ENCODE measurements around the gene TSPAN4.

TSPAN4 gene

GRCh38 chr11:808427-809286 lies 34.0 kb upstream of the TSPAN4 start:
- DNase-seq: no peak

DNA sequence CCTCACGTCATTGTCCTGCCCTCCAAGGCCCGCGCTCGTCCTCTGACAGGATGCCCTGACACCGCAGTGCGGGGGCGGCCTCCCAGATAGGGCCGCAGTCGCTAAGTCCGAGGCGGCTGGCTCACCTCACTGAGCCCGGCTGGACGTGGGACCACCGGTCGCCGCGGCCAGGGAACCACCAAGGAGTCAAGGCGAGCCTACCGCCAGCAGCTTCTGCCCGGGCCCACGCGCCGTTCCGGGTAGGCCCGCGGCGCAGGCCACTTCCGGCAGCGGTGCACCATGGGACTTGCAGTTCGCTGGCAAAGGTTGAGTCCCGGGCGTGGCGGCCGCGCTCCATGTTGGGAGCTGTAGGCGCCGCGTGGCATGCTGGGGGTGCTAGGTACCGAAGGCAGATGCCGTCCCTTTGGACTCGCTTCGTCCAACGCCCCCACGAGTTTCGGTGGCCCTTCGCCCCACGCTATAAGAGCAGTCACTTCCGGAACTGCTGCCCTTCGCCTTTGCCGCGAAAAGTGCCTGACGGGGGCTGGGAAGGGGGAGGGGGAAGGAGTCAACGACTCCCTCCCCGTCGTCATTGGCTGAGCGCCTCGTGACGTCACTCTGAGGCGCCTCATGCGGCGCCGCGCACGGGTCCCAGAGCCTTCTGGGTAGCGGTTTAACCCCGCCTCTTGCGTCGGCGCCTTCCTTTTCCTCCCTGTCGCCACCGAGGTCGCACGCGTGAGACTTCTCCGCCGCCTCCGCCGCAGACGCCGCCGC lies 33.2 kb upstream of the TSPAN4 start, which contains the start of gene RPLP2:
Gene RPLP2 (plus strand): TSS at position 681 of the 753 bp plus-strand sequence. CDS start 268 bp downstream, outside the sequence.
- peak; percentile 96 for DNase-seq

DNA sequence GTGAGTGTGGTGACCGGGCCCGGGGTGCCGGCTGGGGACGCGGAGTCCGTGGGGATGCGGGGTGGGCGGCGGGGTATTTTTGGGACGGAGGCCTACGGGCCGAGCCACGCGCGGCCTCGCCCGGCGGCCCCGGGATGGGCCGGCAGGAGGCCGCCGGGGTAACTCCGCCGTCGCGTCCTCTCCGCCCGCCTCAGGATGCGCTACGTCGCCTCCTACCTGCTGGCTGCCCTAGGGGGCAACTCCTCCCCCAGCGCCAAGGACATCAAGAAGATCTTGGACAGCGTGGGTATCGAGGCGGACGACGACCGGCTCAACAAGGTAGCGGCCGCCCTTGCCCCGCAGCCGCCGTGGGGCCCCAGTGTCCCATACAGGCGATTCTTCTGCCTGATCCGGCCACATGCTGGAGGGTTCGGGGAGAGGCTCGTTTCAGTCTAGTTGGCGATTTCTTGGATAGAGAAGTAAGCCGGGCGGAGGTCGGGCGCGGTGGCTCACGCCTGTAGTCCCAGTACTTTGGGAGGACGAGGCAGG lies 32.5 kb upstream of the TSPAN4 start:
- no peak for DNase-seq

- DNase-seq: no peak
These were observed 31.0 kb upstream of the TSPAN4 start for GRCh38 chr11:811446-812245.

- DNase-seq: no peak
These were observed 30.3 kb upstream of the TSPAN4 start for GRCh38 chr11:812390-812789.

- no peak for DNase-seq
These were observed 29.6 kb upstream of the TSPAN4 start for GRCh38 chr11:813072-813455.

DNA sequence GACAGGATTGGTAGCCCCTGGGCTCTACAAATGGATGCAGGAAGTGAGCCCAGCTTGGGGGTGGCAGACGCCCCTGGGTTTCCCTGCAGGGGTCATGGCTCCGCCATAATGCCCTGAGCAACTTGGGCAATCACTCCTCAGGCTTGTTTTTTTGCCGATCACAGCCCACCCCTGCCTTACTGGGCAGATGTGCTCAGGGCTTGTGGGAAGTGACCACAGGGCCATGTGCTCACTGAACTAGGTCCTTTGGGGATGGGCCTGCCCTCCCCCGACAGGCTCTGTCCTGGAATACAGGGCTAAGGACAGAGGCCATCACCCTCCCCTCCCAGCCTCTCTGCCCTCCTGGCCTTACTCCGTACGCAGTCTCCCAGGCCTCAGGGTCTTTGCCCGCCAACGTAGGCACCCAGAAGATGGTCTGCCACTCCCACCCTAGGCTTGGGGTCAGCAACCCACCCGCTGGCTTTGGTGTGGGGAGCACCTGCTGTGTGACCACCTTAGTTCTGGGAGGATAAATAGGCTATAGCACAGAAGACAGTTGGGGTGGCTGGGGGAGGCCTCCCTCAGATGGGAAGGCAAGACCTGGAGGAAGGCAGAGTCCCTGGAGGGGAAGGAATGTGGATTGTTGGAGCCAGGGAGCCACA lies 29.1 kb upstream of the TSPAN4 start:
- no peak for DNase-seq

DNA sequence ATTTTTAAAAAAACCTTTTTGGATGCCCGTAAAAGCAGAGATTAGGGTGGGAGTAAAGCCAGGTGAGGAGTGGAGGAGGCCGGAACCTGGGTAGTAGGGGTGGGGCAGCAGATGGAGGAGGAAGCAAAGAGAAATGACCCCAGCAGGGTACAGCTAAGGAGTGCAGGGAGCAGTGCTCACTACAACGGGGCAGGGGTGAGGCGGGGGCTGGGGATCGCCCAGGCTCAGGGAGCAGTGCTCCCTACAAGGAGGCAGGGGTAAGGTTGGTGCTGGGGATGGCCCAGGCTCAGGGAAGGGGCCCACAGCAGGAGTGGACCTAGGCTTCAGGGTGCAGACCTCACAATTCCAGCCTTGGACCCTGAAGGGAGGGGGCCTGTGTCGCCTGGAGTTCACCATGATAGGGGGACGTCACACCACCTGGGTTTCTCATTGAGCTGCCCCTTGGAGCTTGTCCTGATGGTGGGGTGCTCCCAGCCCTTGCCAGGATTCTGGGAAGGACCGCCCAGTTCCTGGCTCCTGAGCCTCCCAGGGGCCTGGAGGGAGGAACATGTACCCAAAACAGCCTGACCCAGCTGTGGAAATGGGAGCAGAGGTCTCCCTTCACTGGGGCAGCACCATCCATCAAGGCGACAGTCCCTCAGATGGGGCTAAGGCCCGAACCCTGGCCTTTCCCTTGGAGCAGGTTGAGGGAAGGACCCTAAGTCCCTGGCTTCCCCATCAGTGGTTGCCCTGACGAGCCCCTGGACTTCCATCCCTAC lies 26.8 kb upstream of the TSPAN4 start:
- DNase-seq: no peak

GRCh38 chr11:816433-816779 lies 26.2 kb upstream of the TSPAN4 start:
- DNase-seq: no peak

DNA sequence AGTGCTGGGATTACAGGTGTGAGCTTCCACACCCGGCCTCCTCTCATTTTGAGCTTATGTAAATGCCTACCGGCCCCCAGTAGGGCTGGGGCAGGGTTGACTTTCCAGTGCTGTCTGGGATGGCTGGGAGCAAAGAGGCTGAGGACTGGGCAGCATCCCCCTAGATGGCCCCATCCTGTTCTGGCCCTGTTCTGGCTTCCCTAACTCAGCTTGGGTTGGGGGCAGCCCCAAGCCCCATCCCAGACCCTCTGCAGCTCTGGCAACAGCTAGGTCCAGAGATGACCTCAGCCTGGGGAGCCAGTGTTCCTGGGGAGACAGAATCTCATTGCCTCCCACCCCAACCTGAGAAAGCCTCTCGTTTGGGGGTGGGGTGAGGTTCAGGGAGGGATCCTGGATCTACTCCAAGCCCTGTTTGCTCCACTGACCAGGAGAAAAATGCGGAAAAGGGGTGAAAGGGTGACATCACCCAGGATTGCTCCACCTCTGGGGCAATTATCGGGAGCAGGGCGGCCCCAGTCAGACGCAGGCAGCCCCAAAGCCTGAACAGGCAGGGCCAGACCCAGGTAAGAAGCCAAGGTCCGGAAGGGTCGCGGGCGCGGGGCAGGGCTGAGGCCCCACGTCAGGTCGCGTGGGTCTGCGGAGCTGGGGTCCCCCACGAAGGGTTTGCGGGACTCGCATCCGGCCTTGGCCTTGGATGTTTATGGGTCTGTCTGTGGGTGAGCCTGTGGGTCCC lies 24.1 kb upstream of the TSPAN4 start, which contains the start of gene PNPLA2:
Gene PNPLA2 (plus strand): TSS at position 519 of the 733 bp plus-strand sequence. CDS start 805 bp downstream, outside the sequence.
- DNase-seq: no peak

GRCh38 chr11:819129-819931 lies 23.3 kb upstream of the TSPAN4 start:
- peak; percentile 91 for DNase-seq

- DNase-seq: peak; percentile 95
These were observed 22.6 kb upstream of the TSPAN4 start for GRCh38 chr11:819943-820649.

DNA sequence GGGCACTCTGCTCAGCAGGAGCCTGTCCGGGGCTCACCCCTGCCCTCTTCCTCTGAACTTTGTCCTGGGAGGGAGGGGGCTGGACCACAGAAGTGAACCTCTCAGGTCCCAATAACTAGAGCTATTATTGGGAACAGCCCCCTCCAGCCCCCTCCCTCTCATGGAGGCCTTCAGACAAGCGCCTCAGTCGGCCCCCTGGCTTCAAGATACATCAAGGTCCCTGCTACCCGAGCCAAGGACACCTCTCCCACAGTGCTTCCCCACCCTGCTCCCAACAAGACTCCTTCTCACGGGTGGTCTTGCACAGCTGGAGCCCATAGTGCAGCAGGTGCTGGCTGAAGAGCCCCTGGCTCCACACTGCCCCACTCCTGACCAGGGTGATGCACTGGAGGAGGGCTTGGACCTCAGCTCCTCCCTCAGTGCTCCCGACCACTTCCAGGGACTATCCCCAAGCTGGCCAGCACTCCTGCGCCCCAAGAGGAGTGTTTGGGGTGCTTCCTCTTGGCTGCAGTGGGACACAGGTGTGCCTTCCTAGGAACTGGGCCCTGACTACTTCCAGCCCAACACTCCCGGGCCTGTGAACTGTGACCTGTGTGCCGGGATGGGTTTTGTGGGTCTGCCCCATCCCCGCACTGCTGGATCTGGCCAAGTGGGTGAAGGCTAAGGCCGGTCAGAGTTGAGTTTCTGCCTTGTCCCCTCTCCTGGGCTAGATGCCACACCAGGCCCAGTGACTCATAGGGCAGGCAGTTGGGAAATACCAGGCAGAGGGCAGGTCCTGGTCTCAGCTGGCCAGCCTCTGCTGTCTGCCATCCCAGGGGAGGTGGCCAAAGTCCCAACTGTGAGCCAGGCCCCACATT lies 21.8 kb upstream of the TSPAN4 start:
- peak; percentile 56 for DNase-seq

GRCh38 chr11:821512-822371 lies 20.9 kb upstream of the TSPAN4 start:
- DNase-seq: peak; percentile 29

- DNase-seq: no peak
These were observed 19.0 kb upstream of the TSPAN4 start for GRCh38 chr11:823441-824291.

DNA sequence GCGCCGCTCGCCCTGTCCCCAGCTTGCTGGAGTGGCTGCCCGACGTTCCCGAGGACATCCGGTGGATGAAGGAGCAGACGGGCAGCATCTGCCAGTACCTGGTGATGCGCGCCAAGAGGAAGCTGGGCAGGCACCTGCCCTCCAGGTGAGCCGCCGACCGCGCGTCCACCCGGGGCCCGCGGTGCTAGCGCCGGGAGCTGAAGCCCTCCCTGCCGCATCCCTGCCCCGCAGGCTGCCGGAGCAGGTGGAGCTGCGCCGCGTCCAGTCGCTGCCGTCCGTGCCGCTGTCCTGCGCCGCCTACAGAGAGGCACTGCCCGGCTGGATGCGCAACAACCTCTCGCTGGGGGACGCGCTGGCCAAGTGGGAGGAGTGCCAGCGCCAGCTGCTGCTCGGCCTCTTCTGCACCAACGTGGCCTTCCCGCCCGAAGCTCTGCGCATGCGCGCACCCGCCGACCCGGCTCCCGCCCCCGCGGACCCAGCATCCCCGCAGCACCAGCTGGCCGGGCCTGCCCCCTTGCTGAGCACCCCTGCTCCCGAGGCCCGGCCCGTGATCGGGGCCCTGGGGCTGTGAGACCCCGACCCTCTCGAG lies 18.3 kb upstream of the TSPAN4 start:
- DNase-seq: no peak

All from CD4-positive, alpha-beta T cell treated with Interferon gamma for 1 hour (primary cell).